HCT116 (cell line): ENCODE results near the gene ZBED5. TPM values are rescaled to one million over a fixed set of nuclear protein-coding genes. Genes with fewer than 3 reads are reported as not detected.

Experiments
- ATAC-seq: fragments of 200-7000 bp; cut with Tn5 transposase; 2 replicates; pipeline ENCODE4 v1.9.1; 2020; ENCODE audit warnings: mild to moderate bottlenecking, moderate library complexity
- BruUV-seq: library from RNA; stranded (reverse); fragments of 400-500 nt; replicated peaks from 2 replicates; lab custom pipeline; 2021; lab: Mats Ljungman, UMichigan
- CTCF ChIA-PET: fragments of 300-600 bp; sonication (Branson Sonifier 250); formaldehyde crosslinking; loops from one replicate; lab custom pipeline; 2021; ENCODE audit warnings: antibody characterized with exemption; lab: Charles Lee
- POLR2A ChIA-PET: fragments of 300-600, 350-600 bp; sonication (Branson Sonifier 250); formaldehyde crosslinking; loops from one replicate; lab custom pipeline; 2021; ENCODE audit warnings: antibody characterized with exemption; lab: Charles Lee
- RAD21 ChIA-PET, 2 experiments: fragments of 300-600 bp; sonication (Branson Sonifier 250); formaldehyde crosslinking; loops; one replicate each; lab custom pipeline; 2023; ENCODE audit warnings: low total read pairs in 2 of 2; ENCODE audit not compliant: uncharacterized antibody in 2 of 2, unreplicated experiment in 2 of 2, low non-redundant PET in 1 of 2; lab: Charles Lee
- DNase-seq: peaks from one replicate; pipeline ENCODE4 v3.0.0-alpha.2; 2010; ENCODE audit warnings: low read depth, low spot score
- H2AFZ ChIP-seq: fragments of 200-600 bp; shearing (Covaris generic), sonication (generic); 2 replicates; pipeline ENCODE4 v1.6.1; 2017; ENCODE audit warnings: low read depth, mixed run types, mixed read lengths, antibody characterized with exemption, low read length; ENCODE audit not compliant: poor library complexity, severe bottlenecking
- H3K27ac ChIP-seq: 2 replicates; pipeline ENCODE4 v1.5.1; 2012; ENCODE audit warnings: low read depth, low read length
- H3K27me3 ChIP-seq: fragments of 200-600 bp; sonication (generic); 2 replicates; pipeline ENCODE4 v1.6.1; 2016; ENCODE audit warnings: mixed run types, low read length, mixed read lengths; ENCODE audit not compliant: insufficient read depth
- H3K36me3 ChIP-seq, 2 experiments: fragments of 200-500 bp in 1 of 2; fragments of 200-600 bp in 1 of 2; sonication (Bioruptor generic) in 1 of 2; sonication (generic) in 1 of 2; 2 replicates each; pipeline versions ENCODE4 v1.5.1 to v1.6.1; 2014 to 2016; ENCODE audit warnings: low read length in 2 of 2, inconsistent platforms in 1 of 2, mixed read lengths in 1 of 2, mixed run types in 1 of 2; ENCODE audit not compliant: insufficient read depth in 2 of 2, control insufficient read depth in 1 of 2
- H3K4me1 ChIP-seq, 2 experiments: fragments of 200-600 bp in 1 of 2; sonication (generic) in 1 of 2; 2 replicates each; pipeline versions ENCODE4 v1.5.1 to v1.6.1; 2012 to 2017; ENCODE audit warnings: low read length in 2 of 2, inconsistent platforms in 1 of 2, mild to moderate bottlenecking in 1 of 2, mixed read lengths in 1 of 2, mixed run types in 1 of 2, moderate library complexity in 1 of 2; ENCODE audit not compliant: insufficient read depth in 2 of 2, control insufficient read depth in 1 of 2
- H3K4me2 ChIP-seq: fragments of 200-600 bp; sonication (generic); 2 replicates; pipeline ENCODE4 v1.6.1; 2017; ENCODE audit warnings: mixed run types, low read length, mixed read lengths
- H3K4me3 ChIP-seq, 2 experiments: fragments of 200-600 bp in 1 of 2; sonication (generic) in 1 of 2; replicated peaks in 1 of 2; 2 replicates each; pipeline ENCODE4 v1.5.1; 2011 to 2016; ENCODE audit warnings: low read length in 2 of 2, control low read depth in 1 of 2, low read depth in 1 of 2, mild to moderate bottlenecking in 1 of 2, mixed read lengths in 1 of 2, mixed run types in 1 of 2
- H3K79me2 ChIP-seq: fragments of 200-600 bp; sonication (generic); 2 replicates; pipeline ENCODE4 v1.6.1; 2017; ENCODE audit warnings: mild to moderate bottlenecking, mixed run types, low read length, moderate library complexity, mixed read lengths; ENCODE audit not compliant: insufficient read depth
- H3K9ac ChIP-seq: fragments of 200-600 bp; sonication (generic); 2 replicates; pipeline ENCODE4 v1.6.1; 2016; ENCODE audit warnings: low read length, mixed read lengths
- H3K9me2 ChIP-seq: fragments of 200-600 bp; sonication (generic), shearing (Covaris generic); 2 replicates; pipeline ENCODE4 v1.6.1; 2017; ENCODE audit warnings: mixed run types, mild to moderate bottlenecking, moderate library complexity; ENCODE audit not compliant: insufficient read depth
- H3K9me3 ChIP-seq, 2 experiments: fragments of 200-500 bp in 1 of 2; fragments of 200-600 bp in 1 of 2; sonication (Bioruptor generic) in 1 of 2; sonication (generic) in 1 of 2; 2 replicates each; pipeline ENCODE4 v1.6.1; 2014 to 2017; ENCODE audit warnings: low read length in 2 of 2, mixed read lengths in 2 of 2, inconsistent platforms in 1 of 2, low read depth in 1 of 2, mild to moderate bottlenecking in 1 of 2, mixed run types in 1 of 2, moderate library complexity in 1 of 2; ENCODE audit not compliant: control insufficient read depth in 1 of 2, insufficient read depth in 1 of 2
- H4K20me1 ChIP-seq: fragments of 200-600 bp; sonication (generic), shearing (Covaris generic); 2 replicates; pipeline ENCODE4 v1.6.1; 2017; ENCODE audit warnings: mixed run types, mild to moderate bottlenecking, moderate library complexity; ENCODE audit not compliant: insufficient read depth
- CBX3 ChIP-seq: IDR thresholded peaks from 2 replicates; pipeline ENCODE4 v1.6.1; 2012; ENCODE audit warnings: low read depth
- CEBPB ChIP-seq: IDR thresholded peaks from 2 replicates; pipeline ENCODE4 v1.6.1; 2012; ENCODE audit warnings: low read depth
- CTCF ChIP-seq, 3 experiments: fragments of 200-600 bp in 1 of 3; sonication (generic) in 1 of 3; IDR thresholded peaks in 2 of 3; conservative IDR thresholded peaks in 1 of 3; 2 replicates each; pipeline ENCODE4 v1.5.1; 2012 to 2017; ENCODE audit warnings: low read depth in 2 of 3, low read length in 2 of 3, antibody characterized with exemption in 1 of 3, borderline replicate concordance in 1 of 3, control low read depth in 1 of 3, mild to moderate bottlenecking in 1 of 3, mixed read lengths in 1 of 3, mixed run types in 1 of 3, moderate library complexity in 1 of 3; ENCODE audit not compliant: insufficient read depth in 1 of 3
- EGR1 ChIP-seq: IDR thresholded peaks from 2 replicates; pipeline ENCODE4 v1.6.1; 2012; ENCODE audit warnings: low read depth
- ELF1 ChIP-seq: IDR thresholded peaks from 2 replicates; pipeline ENCODE4 v1.6.1; 2012; ENCODE audit warnings: low read depth, borderline replicate concordance
- EZH2 ChIP-seq: fragments of 200-600 bp; sonication (generic); IDR thresholded peaks from 2 replicates; pipeline ENCODE4 v1.6.1; 2017; ENCODE audit warnings: antibody characterized with exemption, mixed run types
- EZH2phosphoT487 ChIP-seq: fragments of 200-600 bp; IDR thresholded peaks from 2 replicates; pipeline ENCODE4 v1.6.1; 2018; ENCODE audit warnings: antibody characterized with exemption, borderline replicate concordance
- FOSL1 ChIP-seq: IDR thresholded peaks from 2 replicates; pipeline ENCODE4 v1.6.1; 2012; ENCODE audit warnings: low read depth
- JUND ChIP-seq: IDR thresholded peaks from 2 replicates; pipeline ENCODE4 v1.6.1; 2012
- POLR2AphosphoS5 ChIP-seq: IDR thresholded peaks from 2 replicates; pipeline ENCODE4 v1.6.1; 2011; ENCODE audit warnings: mild to moderate bottlenecking, low read depth, low read length, moderate library complexity
- RAD21 ChIP-seq: IDR thresholded peaks from 2 replicates; pipeline ENCODE4 v1.6.1; 2012; ENCODE audit warnings: low read depth, mild to moderate bottlenecking
- REST ChIP-seq: IDR thresholded peaks from 2 replicates; pipeline ENCODE4 v1.6.1; 2012; ENCODE audit warnings: low read depth
- SIN3A ChIP-seq: IDR thresholded peaks from 2 replicates; pipeline ENCODE4 v1.6.1; 2012; ENCODE audit warnings: low read depth
- SP1 ChIP-seq: IDR thresholded peaks from 2 replicates; pipeline ENCODE4 v1.6.1; 2012; ENCODE audit warnings: low read depth
- TCF7L2 ChIP-seq: IDR thresholded peaks from 2 replicates; pipeline ENCODE4 v1.7.0; 2011; ENCODE audit warnings: borderline replicate concordance, inconsistent platforms; ENCODE audit not compliant: insufficient read depth, insufficient read length; ENCODE audit errors: extremely low read depth
- YY1 ChIP-seq: IDR thresholded peaks from 2 replicates; pipeline ENCODE4 v1.6.1; 2011; ENCODE audit warnings: low read length, low read depth, moderate library complexity, mild to moderate bottlenecking; ENCODE audit not compliant: insufficient replicate concordance; ENCODE audit errors: extremely low read depth
- ZFX ChIP-seq: fragments of 450-650 bp; IDR thresholded peaks from 2 replicates; pipeline ENCODE4 v1.6.1; 2017
- ZNF274 ChIP-seq: fragments of 200-500 bp; sonication (Bioruptor generic); IDR thresholded peaks from 2 replicates; pipeline ENCODE4 v1.6.1; 2014; ENCODE audit warnings: mild to moderate bottlenecking, low read depth, low read length, inconsistent platforms
- intact Hi-C: fragments of 100-400 bp; cut with micrococcal nuclease; formaldehyde crosslinking; loops from 2 replicates; pipeline ENCODE4 v1.10.0; 2022
- total RNA-seq: library from RNA; stranded (reverse); gene quantifications from one replicate; pipeline ENCODE4 v1.2.1, GENCODE V29; 2021; ENCODE audit not compliant: unreplicated experiment

The ZBED5 gene
- total RNA-seq, 1 experiment from 2014 or later = 26.8 TPM

DNA sequence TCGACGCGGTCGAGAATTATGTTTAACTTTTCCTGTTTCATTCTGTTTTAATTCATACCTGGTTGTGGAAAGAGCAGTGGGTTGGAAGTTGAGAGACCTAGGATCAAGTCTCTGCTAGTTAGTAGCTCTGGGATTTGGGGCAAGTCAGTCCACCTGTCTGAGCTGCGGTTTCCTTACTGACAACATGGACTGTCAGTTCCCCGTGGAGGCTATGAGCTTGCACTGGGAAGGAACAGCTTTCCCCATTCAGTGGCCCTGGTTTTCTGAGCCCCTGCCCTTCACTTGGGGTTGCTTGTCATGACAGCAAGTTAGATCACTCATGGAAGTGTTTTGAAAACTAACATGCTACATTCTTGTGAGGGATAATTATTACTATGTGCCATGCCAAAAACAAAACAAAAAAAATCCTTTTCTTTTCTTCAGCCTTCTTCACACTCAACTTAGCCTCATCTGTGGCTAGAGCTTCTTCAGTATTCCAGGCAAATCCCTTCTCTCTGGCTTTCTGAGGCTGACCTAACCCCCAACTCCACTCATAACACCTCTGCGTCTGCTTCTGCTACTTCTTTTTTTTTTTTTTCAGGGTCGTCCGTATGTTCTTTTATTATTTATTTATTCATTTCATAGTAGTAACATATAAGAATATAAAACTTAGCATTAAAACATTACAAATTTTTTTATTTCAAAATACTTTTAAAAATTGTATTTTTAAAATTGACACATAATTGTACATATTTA lies 43.0 kb upstream of the ZBED5 start:
- no peak for DNase-seq
- Histone ChIP-seq H3K79me2 (no peaks in the 10 kb centered on the region), H3K36me3 (no peaks in the 10 kb centered on the region), H3K9me2 (no peaks in the 10 kb centered on the region), H3K4me2 (peak overlapping the region; percentile 74), H3K4me1 (peaks cover 34 to 44% of the 10 kb centered on the region in 2 experiments), H3K9ac (peak overlapping the region; percentile 65), H2AFZ (peak overlapping the region; percentile 1), H3K9me3 (no peaks in the 10 kb centered on the region), H3K4me3 (peak overlapping the region in 1 of 2 experiments; percentile 40; a peak in 3 of 4 replicates), H3K27me3 (no peaks in the 10 kb centered on the region), H3K27ac (peak overlapping the region; percentile 93), H4K20me1 (no peaks in the 10 kb centered on the region)
- ChIA-PET CTCF (interaction anchor here (1.2 to 2.0 kb wide), 7 partner anchors 13 to 130 kb away, joined by 4 to 8 read pairs (median 5); no protein-coding TSS in a partner anchor), POLR2A (interaction anchor here (0.5 to 4.7 kb wide), 10 partner anchors 10 to 111 kb away, joined by 3 to 48 read pairs (median 4); partner anchors contain the start of genes EIF4G2 and ZBED5), RAD21 (interaction anchor here in 1 of 2 experiments (0.8 to 1.1 kb wide), 3 partner anchors 33 to 43 kb away, joined by 3 to 6 read pairs (median 4); partner anchors contain the start of gene ZBED5)
- intact Hi-C loops = loop anchor here (1.0 to 5.0 kb wide), 2 partner anchors 43 to 94 kb away; partner anchors contain the start of genes EIF4G2 and ZBED5
- no TSS peak for BruUV-seq
- peak; percentile 12; the same call in 1 of the 2 replicates for ATAC-seq
- TF ChIP-seq CEBPB = no peak
- TF ChIP-seq FOSL1 = no peak
- no peak for TF ChIP-seq CBX3
- TF ChIP-seq TCF7L2 = no peak
- TF ChIP-seq CTCF (IDR thresholded peaks at IDR 0.05 in 2 of 3, conservative IDR thresholded peaks at IDR 0.05 in 1 of 3; ENCODE audit: borderline replicate concordance in 1 of 3, insufficient read depth in 1 of 3, low read depth in 2 of 3, low read length in 2 of 3) = no peak
- no peak for TF ChIP-seq YY1
- TF ChIP-seq EZH2phosphoT487 = no peak
- TF ChIP-seq POLR2AphosphoS5 = no peak
- no peak for TF ChIP-seq EZH2
- TF ChIP-seq SIN3A = no peak
- no peak for TF ChIP-seq ELF1
- no peak for TF ChIP-seq ZNF274
- no peak for TF ChIP-seq ZFX
- no peak for TF ChIP-seq REST
- TF ChIP-seq RAD21 = no peak
- TF ChIP-seq EGR1 = no peak
- TF ChIP-seq JUND = no peak
- no peak for TF ChIP-seq SP1
